Fibroblast of the aortic adventitia (primary cell): ENCODE measurements around the gene MARCHF3. TPM values are rescaled to one million over a fixed set of nuclear protein-coding genes. Genes with fewer than 3 reads are reported as not detected.

Source experiments
- DNase-seq: peaks from one replicate; pipeline ENCODE4 v3.0.0-alpha.2; 2010; ENCODE audit warnings: low read depth
- H3K4me3 ChIP-seq: 2 replicates; pipeline ENCODE4 v1.5.1; 2011; ENCODE audit warnings: low read depth, mild to moderate bottlenecking, control low read depth, low read length, moderate library complexity
- total RNA-seq: library from RNA; depleted of rRNA; stranded (reverse); fragments of >200 nt; gene quantifications from 2 replicates; pipeline ENCODE4 v1.2.3, GENCODE V29; 2012; ENCODE audit warnings: low replicate concordance
- TF ChIP-seq, protein P1 (sequence below): IDR thresholded peaks from 2 replicates; pipeline ENCODE4 v1.5.1; 2011; ENCODE audit warnings: mild to moderate bottlenecking, low read length, control low read depth, inconsistent platforms; ENCODE audit not compliant: insufficient read depth

MARCHF3 gene
- total RNA-seq, 1 donor: 16.9 TPM

DNA sequence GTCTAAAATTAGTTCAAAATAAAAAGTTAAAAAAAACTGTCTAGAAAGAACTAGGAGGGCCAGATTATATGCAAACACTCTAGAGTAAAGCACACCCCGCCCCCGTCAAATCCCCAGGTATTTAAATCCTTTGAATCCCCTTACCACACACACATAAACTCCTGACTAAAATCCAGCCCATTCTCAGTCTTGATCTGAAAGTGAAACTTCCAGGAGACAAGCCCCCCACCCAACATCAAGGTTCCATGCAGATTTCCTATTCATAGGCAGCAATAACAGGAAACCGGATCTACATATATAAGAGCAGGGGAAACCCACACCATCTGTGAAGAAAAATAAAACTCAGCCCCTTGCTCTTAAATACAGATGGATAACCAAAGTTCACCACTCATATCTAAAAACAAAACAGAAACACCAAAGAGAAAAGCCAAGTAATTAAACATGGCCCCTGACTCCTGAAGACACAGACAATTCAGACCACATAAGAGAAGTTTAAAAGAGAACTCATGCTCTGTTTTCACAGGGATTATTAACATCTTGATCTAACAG lies 42.3 kb downstream of the MARCHF3 start:
- TF ChIP-seq, protein P1, sequence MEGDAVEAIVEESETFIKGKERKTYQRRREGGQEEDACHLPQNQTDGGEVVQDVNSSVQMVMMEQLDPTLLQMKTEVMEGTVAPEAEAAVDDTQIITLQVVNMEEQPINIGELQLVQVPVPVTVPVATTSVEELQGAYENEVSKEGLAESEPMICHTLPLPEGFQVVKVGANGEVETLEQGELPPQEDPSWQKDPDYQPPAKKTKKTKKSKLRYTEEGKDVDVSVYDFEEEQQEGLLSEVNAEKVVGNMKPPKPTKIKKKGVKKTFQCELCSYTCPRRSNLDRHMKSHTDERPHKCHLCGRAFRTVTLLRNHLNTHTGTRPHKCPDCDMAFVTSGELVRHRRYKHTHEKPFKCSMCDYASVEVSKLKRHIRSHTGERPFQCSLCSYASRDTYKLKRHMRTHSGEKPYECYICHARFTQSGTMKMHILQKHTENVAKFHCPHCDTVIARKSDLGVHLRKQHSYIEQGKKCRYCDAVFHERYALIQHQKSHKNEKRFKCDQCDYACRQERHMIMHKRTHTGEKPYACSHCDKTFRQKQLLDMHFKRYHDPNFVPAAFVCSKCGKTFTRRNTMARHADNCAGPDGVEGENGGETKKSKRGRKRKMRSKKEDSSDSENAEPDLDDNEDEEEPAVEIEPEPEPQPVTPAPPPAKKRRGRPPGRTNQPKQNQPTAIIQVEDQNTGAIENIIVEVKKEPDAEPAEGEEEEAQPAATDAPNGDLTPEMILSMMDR: no peak
- no peak for DNase-seq

DNA sequence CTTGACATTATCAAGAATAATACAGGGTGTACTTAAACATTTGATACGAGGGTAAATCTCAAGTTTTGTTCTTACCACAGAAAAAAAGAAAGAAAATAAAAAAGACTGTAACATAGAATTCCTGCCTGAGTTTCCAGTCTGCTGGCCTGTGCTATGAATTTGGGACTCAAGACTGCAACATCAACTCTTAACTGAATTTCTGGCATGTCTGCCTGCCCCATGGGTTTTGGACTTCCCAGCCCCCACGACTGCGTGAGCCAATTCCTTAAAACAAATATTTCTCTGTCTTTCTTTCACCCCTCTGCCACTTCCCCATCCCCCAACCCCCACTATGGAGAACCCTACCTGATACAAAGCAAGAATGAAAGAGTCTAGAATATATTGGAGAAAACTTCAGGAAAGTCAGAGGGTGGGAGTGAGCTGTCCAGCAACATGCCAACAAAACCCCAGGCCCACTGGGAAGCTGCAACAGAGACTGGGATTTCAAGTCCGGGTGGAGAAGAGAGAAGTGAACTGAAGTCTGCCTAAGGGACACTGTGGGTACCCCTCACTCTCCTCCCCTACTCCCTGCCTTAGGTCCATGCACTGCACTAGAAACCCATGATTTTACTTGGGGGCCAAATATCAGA lies 43.0 kb downstream of the MARCHF3 start:
- TF ChIP-seq, protein P1: no peak
- no peak for DNase-seq
- no peak overlapping the region for H3K4me3 ChIP-seq

More for the DNA sequence above, 42.3 kb downstream of the MARCHF3 start:
- H3K4me3 ChIP-seq: no peak overlapping the region

DNA sequence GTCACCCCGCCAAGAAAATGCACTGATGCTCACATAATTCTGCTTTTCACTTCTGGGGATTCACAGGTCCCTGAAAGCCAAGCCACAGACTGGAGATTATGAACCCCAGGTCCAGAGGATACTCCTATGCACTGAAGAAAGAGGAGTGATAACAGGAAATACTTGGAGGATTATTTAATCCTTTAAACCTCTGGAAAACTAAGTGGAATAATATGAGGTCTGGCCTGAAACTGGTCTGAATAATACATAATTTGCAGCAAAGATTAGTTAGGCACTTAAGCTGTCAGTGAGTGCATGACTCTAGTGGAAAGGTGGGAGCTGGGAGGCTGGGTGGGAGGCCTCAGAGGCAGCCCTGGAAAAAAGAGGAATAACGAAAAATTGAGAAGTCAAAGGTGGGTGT lies 45.7 kb downstream of the MARCHF3 start:
- TF ChIP-seq, protein P1: no peak
- peak; percentile 38 for DNase-seq
- no peak overlapping the region for H3K4me3 ChIP-seq

DNA sequence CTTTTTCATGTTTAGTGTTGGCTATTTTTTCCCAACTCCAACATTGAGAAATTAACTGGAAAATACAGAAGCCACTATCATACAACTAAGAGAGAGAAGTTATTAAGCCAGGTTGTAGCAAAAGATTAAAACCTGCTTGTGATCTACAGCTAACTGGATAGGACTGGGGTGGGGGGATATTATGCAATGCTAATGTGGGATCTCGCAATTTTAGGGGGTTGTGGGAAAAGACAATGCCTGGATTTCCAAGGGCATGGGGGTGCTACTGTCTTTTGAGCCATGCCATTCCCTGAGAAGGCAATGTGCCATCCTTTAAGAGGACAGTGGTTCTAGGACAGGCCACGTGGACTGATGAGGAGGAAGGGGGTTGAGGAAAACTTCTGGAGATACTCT lies 46.5 kb downstream of the MARCHF3 start:
- no peak overlapping the region for H3K4me3 ChIP-seq
- TF ChIP-seq, protein P1: no peak
- no peak for DNase-seq

DNA sequence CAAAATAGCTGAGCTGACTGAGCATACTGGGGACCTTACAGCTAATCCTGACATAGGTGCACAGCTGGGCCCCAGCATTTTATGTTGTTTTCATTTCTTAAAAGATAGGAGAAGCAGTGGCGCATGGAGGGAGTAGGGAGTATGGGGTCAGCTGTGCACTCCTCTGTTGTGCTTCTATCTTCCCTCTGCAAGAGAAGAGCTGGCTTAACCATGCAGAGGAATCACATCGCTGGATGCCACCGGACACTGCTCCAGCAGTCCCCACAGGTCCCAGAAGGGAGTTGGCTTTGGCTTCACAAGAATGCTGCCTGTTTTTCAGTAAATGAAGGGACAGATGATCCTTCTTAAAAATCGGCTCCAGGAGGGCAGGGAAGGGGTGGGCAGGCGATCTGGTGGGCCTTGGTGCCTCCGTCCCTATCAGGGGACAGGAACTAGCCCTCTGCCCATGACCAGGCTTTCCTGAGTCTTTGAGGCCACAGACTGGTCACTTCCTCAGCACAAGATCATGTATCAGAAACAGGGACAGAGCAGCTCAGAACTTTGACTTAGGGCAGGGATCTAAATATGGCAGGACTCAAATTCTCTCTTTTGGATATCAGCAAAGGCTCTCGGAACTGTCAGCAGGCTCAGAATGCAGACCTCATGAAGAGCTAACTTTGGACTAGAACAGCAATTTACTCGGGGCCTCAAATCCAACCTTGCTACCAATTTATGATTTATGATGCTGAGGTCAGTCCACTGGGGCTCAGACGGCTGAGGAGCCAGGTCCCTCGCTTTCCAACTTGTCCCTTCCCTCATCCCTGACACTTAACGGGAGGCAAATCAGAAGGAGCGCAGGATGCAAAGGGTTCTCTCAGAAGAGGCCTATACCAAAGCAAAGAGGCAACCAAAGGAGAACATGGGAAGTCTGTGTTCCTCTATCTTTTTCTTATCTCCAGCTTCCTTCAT lies 47.2 kb downstream of the MARCHF3 start:
- H3K4me3 ChIP-seq: no peak overlapping the region
- DNase-seq: no peak
- TF ChIP-seq, protein P1: no peak

DNA sequence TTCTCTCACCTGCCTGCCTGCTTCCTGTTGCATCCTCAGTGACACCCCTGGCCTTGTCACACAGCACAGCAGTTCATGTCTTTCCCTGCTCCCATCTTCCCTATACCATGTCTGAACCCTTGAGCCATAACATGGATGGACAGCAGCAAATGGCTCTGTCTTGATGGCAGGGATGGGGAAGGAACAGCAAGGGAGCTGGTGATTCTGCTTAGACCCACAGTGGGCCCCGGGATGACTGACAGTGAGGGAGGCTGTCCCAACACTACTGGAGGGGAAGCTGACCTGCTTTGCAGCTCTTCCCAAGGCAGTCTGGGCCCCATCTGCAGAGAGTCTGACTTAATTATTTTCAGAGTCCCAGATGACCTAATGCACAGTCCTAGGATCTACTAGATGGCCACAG lies 48.2 kb downstream of the MARCHF3 start:
- TF ChIP-seq, protein P1: no peak
- no peak for DNase-seq
- no peak overlapping the region for H3K4me3 ChIP-seq
